Spleen (tissue), 11 donors: Measurements from ENCODE around the gene MRPS9. TPM values are rescaled to one million over a fixed set of nuclear protein-coding genes. Genes with fewer than 3 reads are reported as not detected.

Source experiments
- DNase-seq: peaks from one replicate; pipeline ENCODE4 v3.0.0-alpha.2; 2020
- H3K27ac ChIP-seq, 8 donors: fragments of 200-600 bp; sonication (generic) in 7 of 8; 1 replicate in 4 of 8; 2 replicates in 4 of 8; pipeline versions ENCODE4 v1.5.0 to v1.8.0; 2016 to 2021; ENCODE audit warnings: inconsistent platforms in 4 of 8, mild to moderate bottlenecking in 4 of 8, moderate library complexity in 1 of 8
- H3K27me3 ChIP-seq, 7 donors: fragments of 200-600 bp; sonication (generic) in 6 of 7; replicated peaks in 1 of 7; 1 replicate in 4 of 7; 2 replicates in 3 of 7; pipeline versions ENCODE4 v1.5.0 to v1.8.0; 2016 to 2021; ENCODE audit warnings: inconsistent platforms in 3 of 7, mild to moderate bottlenecking in 1 of 7
- H3K36me3 ChIP-seq, 6 donors: fragments of 200-600 bp; sonication (generic) in 5 of 6; 1 replicate in 4 of 6; 2 replicates in 2 of 6; pipeline versions ENCODE4 v1.5.0 to v1.8.0; 2016 to 2021; ENCODE audit warnings: inconsistent platforms in 2 of 6
- H3K4me1 ChIP-seq, 6 donors: fragments of 200-600 bp; sonication (generic) in 5 of 6; 1 replicate in 3 of 6; 2 replicates in 3 of 6; pipeline versions ENCODE4 v1.5.0 to v1.8.0; 2016 to 2021; ENCODE audit warnings: inconsistent platforms in 3 of 6
- H3K4me3 ChIP-seq, 8 donors: fragments of 200-600 bp; sonication (generic) in 7 of 8; 1 replicate in 4 of 8; 2 replicates in 4 of 8; pipeline versions ENCODE4 v1.5.0 to v1.8.0; 2016 to 2021; ENCODE audit warnings: inconsistent platforms in 4 of 8, mild to moderate bottlenecking in 4 of 8, moderate library complexity in 2 of 8
- H3K9me3 ChIP-seq, 8 donors: fragments of 200-600 bp; sonication (generic) in 7 of 8; 1 replicate in 4 of 8; 2 replicates in 4 of 8; pipeline versions ENCODE4 v1.5.0 to v1.8.0; 2016 to 2021; ENCODE audit warnings: inconsistent platforms in 4 of 8
- CTCF ChIP-seq, 11 experiments: fragments of 200-600 bp in 7 of 11; fragments of 450-650 bp in 4 of 11; sonication (generic) in 4 of 11; IDR thresholded peaks in 8 of 11; conservative IDR thresholded peaks in 3 of 11; 1 replicate in 7 of 11; 2 replicates in 4 of 11; pipeline versions ENCODE4 v1.4.0 to v1.8.0; 2016 to 2021; ENCODE audit warnings: antibody characterized with exemption in 11 of 11, inconsistent platforms in 4 of 11, mild to moderate bottlenecking in 1 of 11
- POLR2A ChIP-seq, 3 donors: fragments of 450-650 bp; IDR thresholded peaks; one replicate each; pipeline ENCODE4 v1.5.1; 2017; ENCODE audit warnings: antibody characterized with exemption in 3 of 3, mild to moderate bottlenecking in 1 of 3
- POLR2AphosphoS5 ChIP-seq, 3 donors: sonication (generic); formaldehyde crosslinking; IDR thresholded peaks; one replicate each; pipeline ENCODE4 v1.5.1; 2017; ENCODE audit warnings: antibody characterized with exemption in 3 of 3
- WGBS, 5 donors: extraction: QIAGEN DNeasy Blood & Tissue Kit in 3 of 5; methylation state at CpG; one replicate each; pipeline versions ENCODE4 v1.1.5 to v1.1.7; 2013 to 2018; 5-methylcytosine and 5-hydroxymethylcytosine counted together
- intact Hi-C: fragments of 100-400 bp; cut with DNase I; formaldehyde crosslinking; loops from one replicate; pipeline ENCODE4 v1.15.0; 2023; ENCODE audit warnings: low total_unique reads
- polyA plus RNA-seq, 3 donors: library from polyadenylated mRNA; stranded (reverse); fragments of 200-250 nt; gene quantifications; one replicate each; pipeline ENCODE4 v1.2.1, GENCODE V29; 2013
- total RNA-seq, 7 donors: library from RNA; depleted of rRNA in 3 of 7; stranded (reverse); fragments of >200 nt in 3 of 7; fragmentation: NEBNext Ultra II Directional in 4 of 7; extraction: Animal tissue kit (Norgen Biotek cat#: 25700) in 4 of 7; gene quantifications; one replicate each; pipeline versions ENCODE4 v1.1.0 to v1.2.1, GENCODE V29; 2016 to 2021
- donor health status: healthy with polysubstance abuse.
- donor health status: DM: no; HTN: no; CAD: no; lungs with moderate emphysema.
- donor health status: DM: no; HTN: no; CAD: no.
- donor health status: Bipolar disorder and iron deficiency.
- donor health status: healthy.
- donor health status: DM: no; HTN: no; CAD: no.
- donor health status: DM: yes; HTN: yes; CAD: no.

The MRPS9 gene
- total and polyA plus RNA-seq, 10 donors, result 10.4 to 28.7 (median 16.0) TPM

GRCh38 chr2:105138643-105139042 lies 100.8 kb downstream of the MRPS9 start:
- Histone ChIP-seq H3K36me3 (no peaks in the 10 kb centered on the region), H3K27me3 (peaks cover 0 to 25% (median 3%) of the 10 kb centered on the region in 7 donors), H3K4me1 (peaks cover 0 to 6% (median 3%) of the 10 kb centered on the region in 6 donors), H3K4me3 (no peak overlapping the region), H3K27ac (no peak overlapping the region), H3K9me3 (no peaks in the 10 kb centered on the region)
- intact Hi-C loops, result no loop called here
- TF ChIP-seq POLR2AphosphoS5 (IDR thresholded peaks at IDR 0.05), result no peak
- TF ChIP-seq POLR2A (IDR thresholded peaks at IDR 0.05), result no peak
- no peak for TF ChIP-seq CTCF (IDR thresholded peaks at IDR 0.05 in 8 of 11, conservative IDR thresholded peaks at IDR 0.05 in 3 of 11)
- DNase-seq, result no peak
- 82 to 94% (median 87%) methylated on average over 5 of the region's 5 CpGs for WGBS, 5 donors

GRCh38 chr2:105139556-105140239 lies 101.8 kb downstream of the MRPS9 start:
- 77 to 92% (median 82%) methylated on average over 6 of the region's 6 CpGs for WGBS, 5 donors
- intact Hi-C loops, result no loop called here
- no peak for DNase-seq

GRCh38 chr2:105140240-105140568 lies 102.3 kb downstream of the MRPS9 start:
- no peak for TF ChIP-seq POLR2AphosphoS5 (IDR thresholded peaks at IDR 0.05)
- no peak for TF ChIP-seq POLR2A (IDR thresholded peaks at IDR 0.05)
- no peak for TF ChIP-seq CTCF (IDR thresholded peaks at IDR 0.05 in 8 of 11, conservative IDR thresholded peaks at IDR 0.05 in 3 of 11)
- Histone ChIP-seq H3K4me3 (no peak overlapping the region), H3K9me3 (no peaks in the 10 kb centered on the region), H3K27me3 (peaks cover 0 to 40% (median 11%) of the 10 kb centered on the region in 7 donors), H3K4me1 (peaks cover 0 to 20% (median 13%) of the 10 kb centered on the region in 6 donors), H3K36me3 (no peaks in the 10 kb centered on the region), H3K27ac (no peak overlapping the region)
- WGBS, 5 donors, result 76 to 93% (median 89%) methylated on average over 1 of the region's 1 CpG
- intact Hi-C loops, result no loop called here
- no peak for DNase-seq

More at GRCh38 chr2:105139556-105140239, 101.8 kb downstream of the MRPS9 start:
- H3K36me3 ChIP-seq, result no peaks in the 10 kb centered on the region
- H3K27me3 ChIP-seq, result peaks cover 0 to 35% (median 6%) of the 10 kb centered on the region in 7 donors
- TF ChIP-seq POLR2AphosphoS5 (IDR thresholded peaks at IDR 0.05) (no peak), CTCF (IDR thresholded peaks at IDR 0.05 in 8 of 11, conservative IDR thresholded peaks at IDR 0.05 in 3 of 11) (no peak), POLR2A (IDR thresholded peaks at IDR 0.05) (no peak)
- H3K4me3 ChIP-seq, result no peak overlapping the region
- no peak overlapping the region for H3K27ac ChIP-seq
- H3K4me1 ChIP-seq, result peaks cover 0 to 15% (median 9%) of the 10 kb centered on the region in 6 donors
- no peaks in the 10 kb centered on the region for H3K9me3 ChIP-seq

GRCh38 chr2:105141099-105141614 lies 103.3 kb downstream of the MRPS9 start:
- H3K36me3 ChIP-seq, result no peaks in the 10 kb centered on the region
- intact Hi-C loops, result no loop called here
- peaks cover 0 to 50% (median 18%) of the 10 kb centered on the region in 7 donors for H3K27me3 ChIP-seq
- WGBS, 5 donors, result 59 to 71% (median 66%) methylated on average over 4 of the region's 4 CpGs
- TF ChIP-seq POLR2A (IDR thresholded peaks at IDR 0.05), result no peak
- no peak for TF ChIP-seq CTCF (IDR thresholded peaks at IDR 0.05 in 8 of 11, conservative IDR thresholded peaks at IDR 0.05 in 3 of 11)
- TF ChIP-seq POLR2AphosphoS5 (IDR thresholded peaks at IDR 0.05), result no peak
- no peak overlapping the region for H3K4me3 ChIP-seq
- no peak overlapping the region for H3K27ac ChIP-seq
- no peaks in the 10 kb centered on the region for H3K9me3 ChIP-seq
- peaks cover 0 to 22% (median 13%) of the 10 kb centered on the region in 6 donors for H3K4me1 ChIP-seq
- DNase-seq, result no peak
